Sigmoid colon (tissue), 4 donors: Measurements from ENCODE around the gene ZNF799.

Experiments used
- CTCF ChIP-seq, 4 experiments: fragments of 450-650 bp in 3 of 4; fragments of 200-600 bp in 1 of 4; IDR thresholded peaks; one replicate each; pipeline ENCODE4 v1.5.1; 2016 to 2019; ENCODE audit warnings: antibody characterized with exemption in 4 of 4, mild to moderate bottlenecking in 3 of 4, moderate library complexity in 2 of 4
- EP300 ChIP-seq, 4 donors: sonication (generic); formaldehyde crosslinking; IDR thresholded peaks; one replicate each; pipeline ENCODE4 v1.6.1; 2017; ENCODE audit warnings: antibody characterized with exemption in 4 of 4
- POLR2A ChIP-seq, 2 donors: fragments of 450-650 bp; IDR thresholded peaks; one replicate each; pipeline ENCODE4 v1.6.1; 2016; ENCODE audit warnings: antibody characterized with exemption in 2 of 2, mild to moderate bottlenecking in 2 of 2, moderate library complexity in 2 of 2

DNA sequence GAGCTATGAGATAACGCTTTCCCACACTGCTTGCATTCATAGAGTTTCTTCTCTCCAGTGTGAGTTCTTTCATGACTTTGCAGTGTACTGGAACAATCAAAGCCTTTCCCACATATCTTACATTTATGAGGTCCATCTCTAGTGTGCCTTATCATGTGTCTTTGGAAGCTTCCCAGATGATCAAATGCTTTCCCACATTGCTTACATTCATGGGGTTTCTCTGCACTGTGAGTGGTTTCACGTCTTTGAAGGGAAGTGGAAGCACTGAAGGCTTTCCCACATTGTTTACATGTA is 20.7 kb downstream of the ZNF799 start:
- TF ChIP-seq POLR2A (IDR thresholded peaks at IDR 0.05): no peak
- TF ChIP-seq EP300 (IDR thresholded peaks at IDR 0.05): no peak
- TF ChIP-seq CTCF (IDR thresholded peaks at IDR 0.05): no peak
